GM23338 (cell line): ENCODE measurements around the gene CD28. TPM values are rescaled to one million over a fixed set of nuclear protein-coding genes. Genes with fewer than 3 reads are reported as not detected.

Source experiments
- ATAC-seq: fragments of 200-7000 bp; cut with Tn5 transposase; 3 replicates; pipeline ENCODE4 v1.9.1; 2020
- DNase-seq: peaks from one replicate; pipeline ENCODE4 v3.0.0-alpha.2; 2015; ENCODE audit warnings: low spot score
- H2AFZ ChIP-seq: fragments of 200-600 bp; sonication (generic); 2 replicates; pipeline ENCODE4 v1.8.0; 2016; ENCODE audit warnings: antibody characterized with exemption, mild to moderate bottlenecking, moderate library complexity
- H3F3A ChIP-seq: fragments of 200-600 bp; sonication (generic); replicated peaks from 2 replicates; pipeline ENCODE4 v1.8.0; 2017; ENCODE audit warnings: antibody characterized with exemption, mixed run types, low read depth
- H3K27ac ChIP-seq: fragments of 200-600 bp; sonication (generic); 2 replicates; pipeline ENCODE4 v1.6.1; 2016; ENCODE audit warnings: low read depth
- H3K27me3 ChIP-seq: fragments of 200-600 bp; sonication (generic); 2 replicates; pipeline ENCODE4 v1.8.0; 2016; ENCODE audit warnings: mild to moderate bottlenecking, mixed run types, moderate library complexity; ENCODE audit not compliant: insufficient read depth
- H3K36me3 ChIP-seq: fragments of 200-600 bp; sonication (generic); 2 replicates; pipeline ENCODE4 v1.8.0; 2016; ENCODE audit warnings: mild to moderate bottlenecking; ENCODE audit not compliant: insufficient read depth
- H3K4me1 ChIP-seq: fragments of 200-600 bp; sonication (generic); 2 replicates; pipeline ENCODE4 v1.8.0; 2016; ENCODE audit warnings: mild to moderate bottlenecking, moderate library complexity; ENCODE audit not compliant: insufficient read depth
- H3K4me2 ChIP-seq: fragments of 200-600 bp; sonication (generic); 2 replicates; pipeline ENCODE4 v1.7.1; 2017; ENCODE audit warnings: mixed run types
- H3K4me3 ChIP-seq: fragments of 200-600 bp; sonication (generic); 2 replicates; pipeline ENCODE4 v1.6.1; 2016; ENCODE audit warnings: mixed run types
- H3K79me2 ChIP-seq: fragments of 200-600 bp; sonication (generic); replicated peaks from 2 replicates; pipeline ENCODE4 v1.8.0; 2017; ENCODE audit warnings: mild to moderate bottlenecking; ENCODE audit not compliant: insufficient read depth
- H3K9me2 ChIP-seq: fragments of 200-600 bp; sonication (generic); 2 replicates; pipeline ENCODE4 v1.8.0; 2017; ENCODE audit not compliant: insufficient read depth
- H4K20me1 ChIP-seq: fragments of 200-600 bp; sonication (generic); replicated peaks from 2 replicates; pipeline ENCODE4 v1.8.0; 2017; ENCODE audit warnings: mild to moderate bottlenecking; ENCODE audit not compliant: insufficient read depth
- H3K27ac Mint-ChIP-seq: 2 replicates; pipeline ENCODE4 v1.8.0; 2020; ENCODE audit warnings: inconsistent platforms, mild to moderate bottlenecking, moderate library complexity, mixed read lengths
- H3K27me3 Mint-ChIP-seq: 3 replicates; pipeline ENCODE4 v1.8.0; 2022; ENCODE audit warnings: low read depth, mild to moderate bottlenecking, moderate library complexity, mixed read lengths, inconsistent platforms; ENCODE audit not compliant: insufficient read depth, poor library complexity
- H3K36me3 Mint-ChIP-seq: 3 replicates; pipeline ENCODE4 v1.8.0; 2021; ENCODE audit warnings: low read depth, mild to moderate bottlenecking, inconsistent platforms, moderate library complexity, mixed read lengths
- H3K4me1 Mint-ChIP-seq: 3 replicates; pipeline ENCODE4 v1.8.0; 2020; ENCODE audit warnings: mild to moderate bottlenecking, inconsistent platforms, mixed read lengths
- H3K4me3 Mint-ChIP-seq: 3 replicates; pipeline ENCODE4 v1.8.0; 2021; ENCODE audit warnings: moderate library complexity, mild to moderate bottlenecking, inconsistent platforms, mixed read lengths
- H3K9me3 Mint-ChIP-seq: 3 replicates; pipeline ENCODE4 v1.8.0; 2020; ENCODE audit warnings: moderate library complexity, mild to moderate bottlenecking, inconsistent platforms, mixed read lengths
- CREB1 ChIP-seq: fragments of 250-450 bp; sonication (Bioruptor Pico); IDR thresholded peaks from 2 replicates; pipeline ENCODE4 v1.5.0; 2020; ENCODE audit warnings: low read depth, mild to moderate bottlenecking, moderate library complexity
- EZH2phosphoT487 ChIP-seq: fragments of 200-600 bp; sonication (generic); IDR thresholded peaks from one replicate; pipeline ENCODE4 v1.8.1; 2018; ENCODE audit warnings: antibody characterized with exemption; ENCODE audit not compliant: unreplicated experiment
- NANOG ChIP-seq: IDR thresholded peaks from 2 replicates; pipeline ENCODE4 v1.6.1; 2016; ENCODE audit warnings: antibody characterized with exemption, borderline replicate concordance
- POLR2AphosphoS5 ChIP-seq: IDR thresholded peaks from 2 replicates; pipeline ENCODE4 v1.6.1; 2016; ENCODE audit warnings: antibody characterized with exemption, low read depth
- ZNF331 ChIP-seq: fragments of 250-450 bp; sonication (Bioruptor Pico); IDR thresholded peaks from 2 replicates; pipeline ENCODE4 v1.5.0; 2020; ENCODE audit warnings: low read depth, mild to moderate bottlenecking, moderate library complexity
- polyA plus RNA-seq: library from polyadenylated mRNA; unstranded; fragments of >200 nt; fragmentation: Nextera tagmentation; extraction: Ambion mirVana; gene quantifications from 2 replicates; pipeline ENCODE4 v1.2.1, GENCODE V29; 2016
- total RNA-seq: library from RNA; depleted of rRNA; stranded (reverse); fragments of >200 nt; shearing (Covaris generic); gene quantifications from 2 replicates; pipeline ENCODE4 v1.2.3, GENCODE V29; 2014
- TF ChIP-seq, protein P1 (sequence below), 2 experiments: fragments of 200-600 bp in 1 of 2; sonication (generic) in 1 of 2; conservative IDR thresholded peaks; 2 replicates each; pipeline versions ENCODE4 v1.5.1 to v1.6.1; 2016 to 2017; ENCODE audit warnings: antibody characterized with exemption in 2 of 2, low read depth in 2 of 2, mild to moderate bottlenecking in 2 of 2, moderate library complexity in 1 of 2
- TF ChIP-seq, protein P2 (sequence below): IDR thresholded peaks from one replicate; pipeline ENCODE4 v1.6.1; 2018; ENCODE audit warnings: antibody characterized with exemption; ENCODE audit not compliant: unreplicated experiment
- TF ChIP-seq, protein P3 (sequence below): IDR thresholded peaks from 2 replicates; pipeline ENCODE4 v1.6.1; 2016; ENCODE audit warnings: antibody characterized with exemption
- TF ChIP-seq, protein P4 (sequence below): fragments of 250-450 bp; sonication (Bioruptor Pico); IDR thresholded peaks from 2 replicates; pipeline ENCODE4 v1.5.0; 2020; ENCODE audit warnings: mild to moderate bottlenecking, moderate library complexity

The CD28 gene
- total and polyA plus RNA-seq, 2 experiments from 2014 or later, result not detected

DNA sequence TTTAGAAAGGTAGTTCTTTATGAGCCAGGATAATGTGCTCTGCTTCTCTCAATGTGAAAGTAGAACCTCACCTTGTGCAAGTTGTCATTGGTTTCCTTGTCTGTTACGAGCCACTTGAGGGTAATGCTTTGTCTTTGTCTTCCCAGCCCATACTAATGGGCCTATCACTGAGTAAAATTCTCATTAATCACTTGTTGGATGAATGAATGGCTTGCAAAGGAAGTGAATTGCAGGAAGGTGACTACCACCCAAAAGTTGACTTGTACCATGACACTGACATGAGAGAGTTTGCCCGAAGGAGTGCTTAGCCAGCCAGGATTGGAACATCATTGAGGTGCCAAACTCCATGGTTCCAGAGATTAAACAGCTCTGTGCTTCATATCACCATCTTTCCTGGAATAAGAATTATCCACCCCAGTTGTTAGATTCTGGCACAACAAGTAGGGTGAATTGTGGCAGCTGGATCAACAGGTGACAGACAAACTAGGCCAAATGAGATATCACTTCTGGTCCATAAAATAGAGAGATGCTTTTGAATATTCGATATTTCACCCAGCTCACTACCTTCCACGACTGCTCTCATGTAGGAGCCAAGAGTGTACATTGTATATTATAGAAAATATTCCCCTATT lies 20.5 kb upstream of the CD28 start:
- Histone ChIP-seq H4K20me1 (no peaks in the 10 kb centered on the region), H3K4me1 (peaks cover 9% of the 10 kb centered on the region; the same call in 1 of the 2 replicates), H3K79me2 (no peaks in the 10 kb centered on the region), H3K4me2 (no peak overlapping the region), H3K4me3 (no peak overlapping the region), H3K36me3 (no peaks in the 10 kb centered on the region), H3F3A (no peaks in the 10 kb centered on the region), H2AFZ (no peak overlapping the region), H3K27me3 (no peaks in the 10 kb centered on the region), H3K27ac (no peak overlapping the region), H3K9me2 (peaks cover 11% of the 10 kb centered on the region; the same call in 1 of the 2 replicates)
- H3K27me3 Mint-ChIP-seq, result no peaks in the 10 kb centered on the region
- DNase-seq, result no peak
- H3K4me3 Mint-ChIP-seq, result no peak overlapping the region
- no peaks in the 10 kb centered on the region for H3K36me3 Mint-ChIP-seq
- no peak overlapping the region for H3K27ac Mint-ChIP-seq
- TF ChIP-seq, protein P1, sequence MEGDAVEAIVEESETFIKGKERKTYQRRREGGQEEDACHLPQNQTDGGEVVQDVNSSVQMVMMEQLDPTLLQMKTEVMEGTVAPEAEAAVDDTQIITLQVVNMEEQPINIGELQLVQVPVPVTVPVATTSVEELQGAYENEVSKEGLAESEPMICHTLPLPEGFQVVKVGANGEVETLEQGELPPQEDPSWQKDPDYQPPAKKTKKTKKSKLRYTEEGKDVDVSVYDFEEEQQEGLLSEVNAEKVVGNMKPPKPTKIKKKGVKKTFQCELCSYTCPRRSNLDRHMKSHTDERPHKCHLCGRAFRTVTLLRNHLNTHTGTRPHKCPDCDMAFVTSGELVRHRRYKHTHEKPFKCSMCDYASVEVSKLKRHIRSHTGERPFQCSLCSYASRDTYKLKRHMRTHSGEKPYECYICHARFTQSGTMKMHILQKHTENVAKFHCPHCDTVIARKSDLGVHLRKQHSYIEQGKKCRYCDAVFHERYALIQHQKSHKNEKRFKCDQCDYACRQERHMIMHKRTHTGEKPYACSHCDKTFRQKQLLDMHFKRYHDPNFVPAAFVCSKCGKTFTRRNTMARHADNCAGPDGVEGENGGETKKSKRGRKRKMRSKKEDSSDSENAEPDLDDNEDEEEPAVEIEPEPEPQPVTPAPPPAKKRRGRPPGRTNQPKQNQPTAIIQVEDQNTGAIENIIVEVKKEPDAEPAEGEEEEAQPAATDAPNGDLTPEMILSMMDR (conservative IDR thresholded peaks at IDR 0.05; ENCODE audit: low read depth in 2 of 2), result no peak
- no peaks in the 10 kb centered on the region for H3K9me3 Mint-ChIP-seq
- peaks cover 6% of the 10 kb centered on the region for H3K4me1 Mint-ChIP-seq
- ATAC-seq, result no peak

DNA sequence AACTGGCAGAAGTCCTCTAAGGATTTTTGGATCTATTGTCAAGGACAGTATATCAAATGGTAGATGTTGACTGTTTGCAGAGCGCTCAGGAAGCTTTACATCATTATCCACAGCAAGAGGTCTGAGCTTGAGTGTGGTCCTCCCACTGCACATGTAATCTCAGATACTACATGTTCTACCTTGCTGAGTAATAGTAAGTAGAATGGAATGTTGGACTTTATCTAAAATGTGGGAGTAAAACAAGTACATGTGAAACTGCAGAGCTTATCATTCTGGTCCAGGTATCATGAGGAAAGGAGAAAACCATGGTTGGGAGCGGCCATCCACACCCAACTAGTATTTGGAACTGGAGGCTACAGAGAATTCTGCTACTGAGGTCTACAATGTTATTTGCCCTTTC lies 19.3 kb upstream of the CD28 start:
- DNase-seq (no peak), ATAC-seq (no peak)
- H3K36me3 Mint-ChIP-seq, result no peaks in the 10 kb centered on the region
- no peak overlapping the region for H3K27ac ChIP-seq
- H3K79me2 ChIP-seq, result no peaks in the 10 kb centered on the region
- no peak overlapping the region for H3K27ac Mint-ChIP-seq
- H2AFZ ChIP-seq, result no peak overlapping the region
- peaks cover 12% of the 10 kb centered on the region; the same call in 1 of the 2 replicates for H3K9me2 ChIP-seq
- no peaks in the 10 kb centered on the region for H3K9me3 Mint-ChIP-seq
- H4K20me1 ChIP-seq, result no peaks in the 10 kb centered on the region
- peaks cover 6% of the 10 kb centered on the region for H3K4me1 Mint-ChIP-seq
- H3K4me2 ChIP-seq, result no peak overlapping the region
- no peak overlapping the region for H3K4me3 ChIP-seq
- peaks cover 9% of the 10 kb centered on the region; the same call in 1 of the 2 replicates for H3K4me1 ChIP-seq
- H3K27me3 ChIP-seq, result no peaks in the 10 kb centered on the region
- H3K4me3 Mint-ChIP-seq, result no peak overlapping the region
- no peaks in the 10 kb centered on the region for H3K27me3 Mint-ChIP-seq
- H3F3A ChIP-seq, result no peaks in the 10 kb centered on the region
- no peaks in the 10 kb centered on the region for H3K36me3 ChIP-seq
- TF ChIP-seq NANOG (no peak), EZH2phosphoT487 (no peak), CREB1 (CRISPR knock-in tag) (no peak), ZNF331 (CRISPR knock-in tag) (no peak), POLR2AphosphoS5 (no peak)
- TF ChIP-seq, protein P2, sequence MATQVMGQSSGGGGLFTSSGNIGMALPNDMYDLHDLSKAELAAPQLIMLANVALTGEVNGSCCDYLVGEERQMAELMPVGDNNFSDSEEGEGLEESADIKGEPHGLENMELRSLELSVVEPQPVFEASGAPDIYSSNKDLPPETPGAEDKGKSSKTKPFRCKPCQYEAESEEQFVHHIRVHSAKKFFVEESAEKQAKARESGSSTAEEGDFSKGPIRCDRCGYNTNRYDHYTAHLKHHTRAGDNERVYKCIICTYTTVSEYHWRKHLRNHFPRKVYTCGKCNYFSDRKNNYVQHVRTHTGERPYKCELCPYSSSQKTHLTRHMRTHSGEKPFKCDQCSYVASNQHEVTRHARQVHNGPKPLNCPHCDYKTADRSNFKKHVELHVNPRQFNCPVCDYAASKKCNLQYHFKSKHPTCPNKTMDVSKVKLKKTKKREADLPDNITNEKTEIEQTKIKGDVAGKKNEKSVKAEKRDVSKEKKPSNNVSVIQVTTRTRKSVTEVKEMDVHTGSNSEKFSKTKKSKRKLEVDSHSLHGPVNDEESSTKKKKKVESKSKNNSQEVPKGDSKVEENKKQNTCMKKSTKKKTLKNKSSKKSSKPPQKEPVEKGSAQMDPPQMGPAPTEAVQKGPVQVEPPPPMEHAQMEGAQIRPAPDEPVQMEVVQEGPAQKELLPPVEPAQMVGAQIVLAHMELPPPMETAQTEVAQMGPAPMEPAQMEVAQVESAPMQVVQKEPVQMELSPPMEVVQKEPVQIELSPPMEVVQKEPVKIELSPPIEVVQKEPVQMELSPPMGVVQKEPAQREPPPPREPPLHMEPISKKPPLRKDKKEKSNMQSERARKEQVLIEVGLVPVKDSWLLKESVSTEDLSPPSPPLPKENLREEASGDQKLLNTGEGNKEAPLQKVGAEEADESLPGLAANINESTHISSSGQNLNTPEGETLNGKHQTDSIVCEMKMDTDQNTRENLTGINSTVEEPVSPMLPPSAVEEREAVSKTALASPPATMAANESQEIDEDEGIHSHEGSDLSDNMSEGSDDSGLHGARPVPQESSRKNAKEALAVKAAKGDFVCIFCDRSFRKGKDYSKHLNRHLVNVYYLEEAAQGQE, result no peak
- TF ChIP-seq, protein P3, sequence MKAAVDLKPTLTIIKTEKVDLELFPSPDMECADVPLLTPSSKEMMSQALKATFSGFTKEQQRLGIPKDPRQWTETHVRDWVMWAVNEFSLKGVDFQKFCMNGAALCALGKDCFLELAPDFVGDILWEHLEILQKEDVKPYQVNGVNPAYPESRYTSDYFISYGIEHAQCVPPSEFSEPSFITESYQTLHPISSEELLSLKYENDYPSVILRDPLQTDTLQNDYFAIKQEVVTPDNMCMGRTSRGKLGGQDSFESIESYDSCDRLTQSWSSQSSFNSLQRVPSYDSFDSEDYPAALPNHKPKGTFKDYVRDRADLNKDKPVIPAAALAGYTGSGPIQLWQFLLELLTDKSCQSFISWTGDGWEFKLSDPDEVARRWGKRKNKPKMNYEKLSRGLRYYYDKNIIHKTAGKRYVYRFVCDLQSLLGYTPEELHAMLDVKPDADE, result no peak
- TF ChIP-seq, protein P4, sequence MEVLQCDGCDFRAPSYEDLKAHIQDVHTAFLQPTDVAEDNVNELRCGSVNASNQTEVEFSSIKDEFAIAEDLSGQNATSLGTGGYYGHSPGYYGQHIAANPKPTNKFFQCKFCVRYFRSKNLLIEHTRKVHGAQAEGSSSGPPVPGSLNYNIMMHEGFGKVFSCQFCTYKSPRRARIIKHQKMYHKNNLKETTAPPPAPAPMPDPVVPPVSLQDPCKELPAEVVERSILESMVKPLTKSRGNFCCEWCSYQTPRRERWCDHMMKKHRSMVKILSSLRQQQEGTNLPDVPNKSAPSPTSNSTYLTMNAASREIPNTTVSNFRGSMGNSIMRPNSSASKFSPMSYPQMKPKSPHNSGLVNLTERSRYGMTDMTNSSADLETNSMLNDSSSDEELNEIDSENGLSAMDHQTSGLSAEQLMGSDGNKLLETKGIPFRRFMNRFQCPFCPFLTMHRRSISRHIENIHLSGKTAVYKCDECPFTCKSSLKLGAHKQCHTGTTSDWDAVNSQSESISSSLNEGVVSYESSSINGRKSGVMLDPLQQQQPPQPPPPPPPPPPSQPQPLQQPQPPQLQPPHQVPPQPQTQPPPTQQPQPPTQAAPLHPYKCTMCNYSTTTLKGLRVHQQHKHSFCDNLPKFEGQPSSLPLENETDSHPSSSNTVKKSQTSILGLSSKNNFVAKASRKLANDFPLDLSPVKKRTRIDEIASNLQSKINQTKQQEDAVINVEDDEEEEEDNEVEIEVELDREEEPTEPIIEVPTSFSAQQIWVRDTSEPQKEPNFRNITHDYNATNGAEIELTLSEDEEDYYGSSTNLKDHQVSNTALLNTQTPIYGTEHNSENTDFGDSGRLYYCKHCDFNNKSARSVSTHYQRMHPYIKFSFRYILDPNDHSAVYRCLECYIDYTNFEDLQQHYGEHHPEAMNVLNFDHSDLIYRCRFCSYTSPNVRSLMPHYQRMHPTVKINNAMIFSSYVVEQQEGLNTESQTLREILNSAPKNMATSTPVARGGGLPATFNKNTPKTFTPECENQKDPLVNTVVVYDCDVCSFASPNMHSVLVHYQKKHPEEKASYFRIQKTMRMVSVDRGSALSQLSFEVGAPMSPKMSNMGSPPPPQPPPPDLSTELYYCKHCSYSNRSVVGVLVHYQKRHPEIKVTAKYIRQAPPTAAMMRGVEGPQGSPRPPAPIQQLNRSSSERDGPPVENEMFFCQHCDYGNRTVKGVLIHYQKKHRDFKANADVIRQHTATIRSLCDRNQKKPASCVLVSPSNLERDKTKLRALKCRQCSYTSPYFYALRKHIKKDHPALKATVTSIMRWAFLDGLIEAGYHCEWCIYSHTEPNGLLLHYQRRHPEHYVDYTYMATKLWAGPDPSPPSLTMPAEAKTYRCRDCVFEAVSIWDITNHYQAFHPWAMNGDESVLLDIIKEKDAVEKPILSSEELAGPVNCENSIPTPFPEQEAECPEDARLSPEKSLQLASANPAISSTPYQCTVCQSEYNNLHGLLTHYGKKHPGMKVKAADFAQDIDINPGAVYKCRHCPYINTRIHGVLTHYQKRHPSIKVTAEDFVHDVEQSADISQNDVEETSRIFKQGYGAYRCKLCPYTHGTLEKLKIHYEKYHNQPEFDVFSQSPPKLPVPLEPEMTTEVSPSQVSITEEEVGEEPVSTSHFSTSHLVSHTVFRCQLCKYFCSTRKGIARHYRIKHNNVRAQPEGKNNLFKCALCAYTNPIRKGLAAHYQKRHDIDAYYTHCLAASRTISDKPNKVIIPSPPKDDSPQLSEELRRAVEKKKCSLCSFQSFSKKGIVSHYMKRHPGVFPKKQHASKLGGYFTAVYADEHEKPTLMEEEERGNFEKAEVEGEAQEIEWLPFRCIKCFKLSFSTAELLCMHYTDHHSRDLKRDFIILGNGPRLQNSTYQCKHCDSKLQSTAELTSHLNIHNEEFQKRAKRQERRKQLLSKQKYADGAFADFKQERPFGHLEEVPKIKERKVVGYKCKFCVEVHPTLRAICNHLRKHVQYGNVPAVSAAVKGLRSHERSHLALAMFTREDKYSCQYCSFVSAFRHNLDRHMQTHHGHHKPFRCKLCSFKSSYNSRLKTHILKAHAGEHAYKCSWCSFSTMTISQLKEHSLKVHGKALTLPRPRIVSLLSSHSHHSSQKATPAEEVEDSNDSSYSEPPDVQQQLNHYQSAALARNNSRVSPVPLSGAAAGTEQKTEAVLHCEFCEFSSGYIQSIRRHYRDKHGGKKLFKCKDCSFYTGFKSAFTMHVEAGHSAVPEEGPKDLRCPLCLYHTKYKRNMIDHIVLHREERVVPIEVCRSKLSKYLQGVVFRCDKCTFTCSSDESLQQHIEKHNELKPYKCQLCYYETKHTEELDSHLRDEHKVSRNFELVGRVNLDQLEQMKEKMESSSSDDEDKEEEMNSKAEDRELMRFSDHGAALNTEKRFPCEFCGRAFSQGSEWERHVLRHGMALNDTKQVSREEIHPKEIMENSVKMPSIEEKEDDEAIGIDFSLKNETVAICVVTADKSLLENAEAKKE, result no peak
